ENCODE measurements around the gene ZBTB42. TPM values are rescaled to one million over a fixed set of nuclear protein-coding genes. Genes with fewer than 3 reads are reported as not detected.

The ZBTB42 gene
- total RNA-seq, 1 experiment from 2014 or later = 5.2 TPM

DNA sequence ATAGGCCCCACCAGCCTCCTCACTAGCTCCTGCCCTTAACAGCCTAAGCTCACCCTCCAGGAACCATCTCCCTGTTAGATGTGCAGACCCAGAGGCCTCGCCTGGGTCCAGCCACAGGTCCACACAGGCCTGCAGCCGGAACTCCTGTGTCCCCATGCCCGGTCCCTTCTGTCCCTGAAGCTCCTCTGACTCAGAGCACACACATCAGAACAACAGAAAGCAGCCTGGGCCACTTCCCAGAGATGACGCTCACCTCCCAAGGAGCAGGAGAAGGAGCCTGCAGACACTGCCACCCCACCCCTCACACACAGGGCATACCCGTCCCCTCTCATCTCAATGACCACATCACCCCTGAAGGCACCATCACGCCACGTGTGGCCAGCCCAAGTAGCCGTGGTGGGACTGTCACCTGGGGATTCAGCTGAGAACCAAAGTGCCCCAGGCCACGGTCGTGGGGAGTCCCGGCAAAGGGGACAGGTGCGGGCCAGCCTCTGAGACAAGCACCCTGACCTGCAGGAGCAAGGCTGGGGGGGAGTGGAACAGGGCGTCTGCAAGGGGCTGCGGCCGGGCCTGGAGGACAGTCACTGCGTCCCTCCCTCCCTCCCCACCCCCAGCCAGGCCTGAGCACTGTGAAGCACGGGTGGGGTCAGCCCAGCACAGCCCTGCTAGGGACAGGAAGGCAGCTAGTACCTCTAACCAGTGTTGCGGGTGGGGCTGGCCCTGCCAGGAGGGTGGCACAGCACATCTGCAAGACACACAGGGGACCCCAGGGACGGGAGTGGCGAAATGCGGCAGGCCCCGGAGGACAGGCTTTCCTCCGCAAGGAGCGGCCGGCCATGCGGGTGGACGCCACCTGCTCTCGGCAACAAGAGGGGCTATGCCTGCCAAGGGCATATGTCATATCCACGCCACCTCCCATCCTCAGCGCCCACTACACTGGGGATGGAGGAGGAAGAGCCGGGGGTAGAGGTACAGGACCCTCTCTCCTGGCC lies 10.9 kb upstream of the ZBTB42 start:
- no peak for DNase-seq (ENCODE audit: low read depth, low spot score)
- in situ Hi-C loops (cut with HindIII; ENCODE audit: low pct_unique_long_range_greater_than_20kb, low sequenced_read_pairs) = no loop called here

DNA sequence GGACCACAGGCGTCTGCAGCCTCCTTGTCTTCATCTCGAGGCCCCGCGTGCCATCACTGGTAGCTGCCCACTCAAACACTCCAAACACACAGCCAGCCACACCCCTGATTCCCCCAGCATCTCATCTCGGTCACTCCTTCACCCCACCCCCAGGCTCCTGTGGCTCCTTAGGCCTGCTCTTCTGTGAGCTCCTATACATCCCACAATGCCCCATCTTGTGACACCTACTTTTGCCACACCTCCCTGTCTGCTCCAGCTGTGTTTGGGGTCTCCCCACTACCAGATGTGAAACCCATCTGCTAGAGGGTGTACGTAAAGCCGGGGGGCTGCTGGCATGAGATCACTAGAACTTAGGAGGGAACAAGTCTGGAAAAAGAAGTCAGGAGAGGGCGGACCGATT lies 9.5 kb upstream of the ZBTB42 start:
- in situ Hi-C loops (cut with HindIII; ENCODE audit: low pct_unique_long_range_greater_than_20kb, low sequenced_read_pairs) = no loop called here
- no peak for DNase-seq (ENCODE audit: low read depth, low spot score)

DNA sequence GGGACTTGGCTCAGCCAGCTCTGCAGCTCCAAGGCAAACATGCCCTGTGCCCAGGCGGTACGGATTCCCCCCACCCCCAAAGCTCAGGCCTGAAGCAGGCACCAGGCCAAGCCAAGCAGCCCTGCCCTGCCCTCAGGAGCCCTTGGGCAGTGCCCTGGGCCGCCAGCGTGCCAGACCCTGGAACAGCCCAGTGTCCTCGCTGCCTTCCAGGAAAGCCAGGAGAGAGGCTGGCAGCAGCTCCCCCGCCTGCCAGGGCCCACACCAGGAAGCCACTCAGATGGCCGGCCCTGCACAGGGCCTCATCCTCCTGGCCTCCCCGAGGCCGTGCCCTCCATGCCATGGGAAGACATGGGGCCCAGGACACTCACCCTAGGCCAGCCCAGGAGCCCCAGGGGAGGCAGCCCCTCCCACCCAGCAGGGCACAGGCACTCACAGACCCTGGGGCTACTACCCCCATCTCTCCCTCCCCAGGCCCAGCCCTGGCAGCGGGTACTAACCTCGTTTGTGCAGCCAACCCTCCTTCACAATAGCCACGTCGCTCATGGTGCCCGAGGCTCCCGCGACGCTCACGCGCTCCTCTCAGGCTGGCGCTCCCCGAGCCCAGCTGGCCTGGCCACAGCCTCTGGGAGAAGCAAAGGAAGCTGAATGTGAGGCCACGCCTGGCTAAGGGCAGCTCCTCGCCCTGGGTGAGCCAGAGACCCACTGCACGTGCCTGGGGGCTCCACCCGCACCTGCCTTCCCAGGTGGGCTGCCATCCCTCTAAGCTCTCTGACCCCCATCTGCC lies 8.6 kb upstream of the ZBTB42 start:
- in situ Hi-C loops (cut with HindIII; ENCODE audit: low pct_unique_long_range_greater_than_20kb, low sequenced_read_pairs) = no loop called here
- no peak for DNase-seq (ENCODE audit: low read depth, low spot score)

DNA sequence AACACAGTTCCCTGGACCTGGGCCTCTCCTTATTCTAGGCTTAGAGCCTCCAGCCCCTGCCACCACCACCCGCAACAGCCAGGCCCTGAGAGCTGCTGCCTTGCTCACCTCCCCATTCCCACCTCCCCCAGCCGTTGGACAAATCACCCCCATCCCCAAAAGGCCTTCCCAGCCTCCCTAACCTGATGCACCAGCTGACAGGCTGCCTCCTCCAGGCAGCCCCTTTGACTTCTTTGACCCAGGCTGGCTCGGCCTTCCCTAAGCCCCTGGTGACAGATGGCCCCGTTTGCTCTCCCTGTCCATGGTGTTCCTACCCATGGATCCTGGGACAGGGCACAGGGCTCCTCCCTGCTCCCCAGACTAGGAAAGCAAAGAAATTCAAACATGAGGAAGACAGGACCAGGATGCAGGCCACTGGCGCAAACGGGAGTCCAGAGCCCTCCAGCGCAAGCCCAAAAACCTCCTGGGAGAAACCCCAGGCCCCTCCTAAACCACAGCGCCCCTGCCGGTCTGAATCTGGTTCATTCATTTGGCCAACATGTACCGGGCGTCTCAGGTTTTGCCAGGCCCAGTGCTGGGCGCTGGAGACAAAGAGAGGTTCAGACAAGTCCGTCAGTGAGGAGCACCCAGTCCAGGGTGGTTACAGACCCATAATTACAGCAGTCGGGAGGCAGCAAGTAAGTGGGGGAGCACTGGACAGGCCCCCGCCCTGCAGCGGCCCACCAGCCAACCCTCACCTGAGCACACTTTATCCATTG lies 7.8 kb upstream of the ZBTB42 start:
- in situ Hi-C loops (cut with HindIII; ENCODE audit: low pct_unique_long_range_greater_than_20kb, low sequenced_read_pairs) = no loop called here
- DNase-seq (ENCODE audit: low read depth, low spot score) = no peak

DNA sequence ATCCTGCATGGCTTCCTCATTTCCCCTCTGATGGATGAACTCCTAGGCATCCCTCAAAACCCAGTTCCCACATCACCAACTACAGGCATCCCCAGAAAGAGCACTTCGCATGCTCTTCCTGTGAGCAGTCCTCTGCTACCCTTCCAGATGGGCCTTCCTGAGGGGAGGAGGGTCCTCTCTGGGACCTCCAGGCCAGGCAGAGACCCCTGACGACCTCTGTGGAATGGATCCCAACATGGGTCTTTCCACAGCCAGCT lies 7.3 kb upstream of the ZBTB42 start:
- no peak for DNase-seq (ENCODE audit: low read depth, low spot score)
- in situ Hi-C loops (cut with HindIII; ENCODE audit: low pct_unique_long_range_greater_than_20kb, low sequenced_read_pairs) = no loop called here

DNA sequence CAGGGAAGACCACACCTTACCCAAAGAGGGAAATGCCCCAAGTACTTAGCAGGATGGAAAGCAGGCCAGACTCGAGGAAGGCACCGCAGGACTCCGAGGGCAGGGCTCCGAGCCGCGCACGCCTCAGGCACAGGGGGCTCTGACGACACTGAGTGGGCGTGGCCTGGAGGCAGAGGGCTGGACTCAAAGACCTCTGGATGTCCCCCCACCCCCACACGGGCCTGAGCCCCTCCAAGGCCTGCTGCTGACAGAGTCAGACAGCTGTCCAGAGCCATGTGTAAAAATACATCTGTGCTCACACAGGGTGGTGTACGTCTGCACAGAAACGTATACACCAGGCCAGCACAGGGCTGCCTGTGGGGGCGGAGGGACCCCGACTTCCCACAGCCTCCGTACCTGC lies 6.8 kb upstream of the ZBTB42 start:
- in situ Hi-C loops (cut with HindIII; ENCODE audit: low pct_unique_long_range_greater_than_20kb, low sequenced_read_pairs) = no loop called here
- peak; percentile 75 for DNase-seq (ENCODE audit: low read depth, low spot score)

DNA sequence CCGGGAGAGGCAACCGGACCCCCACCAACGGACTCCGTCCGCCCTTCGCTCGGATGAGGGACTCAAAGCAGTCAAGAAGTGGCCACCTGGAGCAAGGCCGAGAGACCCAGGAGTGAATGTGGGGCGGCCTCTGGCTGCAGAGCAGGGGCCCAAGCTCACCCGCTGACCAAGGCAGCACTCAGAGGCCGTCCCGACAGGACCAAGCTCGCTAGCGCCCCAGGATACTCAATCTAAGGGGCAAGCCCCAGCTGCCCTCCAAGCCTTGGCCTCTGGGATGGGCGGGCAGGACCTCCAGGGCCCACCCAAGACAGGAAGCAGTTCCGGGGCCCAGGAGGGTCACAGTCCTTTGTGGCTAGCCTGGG lies 6.3 kb upstream of the ZBTB42 start:
- in situ Hi-C loops (cut with HindIII; ENCODE audit: low pct_unique_long_range_greater_than_20kb, low sequenced_read_pairs) = no loop called here
- no peak for DNase-seq (ENCODE audit: low read depth, low spot score)

DNA sequence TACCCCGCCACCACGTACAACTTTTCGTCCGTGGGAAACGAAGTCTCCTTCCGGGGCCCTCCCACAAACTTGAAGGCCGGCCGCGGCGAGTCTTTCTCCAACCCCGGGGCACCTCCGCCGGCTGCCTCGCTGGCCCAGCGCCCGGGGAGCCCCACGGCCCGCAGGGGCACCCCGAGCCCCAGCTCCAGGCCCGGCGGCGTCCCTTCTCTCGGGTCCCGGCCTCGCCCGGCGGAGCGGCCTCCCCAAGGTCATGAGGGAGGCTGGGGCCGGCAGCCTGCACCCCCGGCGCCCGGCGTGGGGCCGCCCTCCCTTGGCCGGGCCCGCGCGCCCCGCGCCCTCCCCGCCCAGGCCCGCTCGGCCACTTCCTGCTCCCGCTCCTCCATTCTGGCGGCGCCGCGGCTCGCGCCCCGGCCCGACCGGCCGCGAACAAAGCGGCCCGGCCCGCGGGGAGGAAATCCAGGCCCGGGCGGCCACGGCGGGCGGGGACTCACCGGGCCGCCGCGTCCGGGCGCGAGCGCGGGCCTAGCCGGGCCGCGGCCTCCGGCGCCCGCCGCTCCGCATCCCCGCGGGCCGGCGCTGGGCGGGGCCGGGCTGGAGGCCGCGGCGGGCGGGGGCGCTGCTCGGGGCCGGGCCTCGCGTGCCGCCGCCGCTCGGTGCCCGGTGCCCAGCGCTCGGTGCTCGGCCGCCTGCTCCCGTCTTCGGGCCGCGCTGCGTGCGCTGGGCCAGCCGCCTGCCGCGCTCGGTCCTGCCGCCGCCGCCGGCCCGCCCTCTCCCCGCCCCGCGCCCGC lies 5.7 kb upstream of the ZBTB42 start, which contains the start of gene AKT1:
Gene AKT1, minus strand, starts transcription at position 756 of the 788 bp plus-strand sequence. CDS start 3,105 bp downstream, outside the sequence.
- in situ Hi-C loops (cut with HindIII; ENCODE audit: low pct_unique_long_range_greater_than_20kb, low sequenced_read_pairs) = no loop called here
- no peak for DNase-seq (ENCODE audit: low read depth, low spot score)

DNA sequence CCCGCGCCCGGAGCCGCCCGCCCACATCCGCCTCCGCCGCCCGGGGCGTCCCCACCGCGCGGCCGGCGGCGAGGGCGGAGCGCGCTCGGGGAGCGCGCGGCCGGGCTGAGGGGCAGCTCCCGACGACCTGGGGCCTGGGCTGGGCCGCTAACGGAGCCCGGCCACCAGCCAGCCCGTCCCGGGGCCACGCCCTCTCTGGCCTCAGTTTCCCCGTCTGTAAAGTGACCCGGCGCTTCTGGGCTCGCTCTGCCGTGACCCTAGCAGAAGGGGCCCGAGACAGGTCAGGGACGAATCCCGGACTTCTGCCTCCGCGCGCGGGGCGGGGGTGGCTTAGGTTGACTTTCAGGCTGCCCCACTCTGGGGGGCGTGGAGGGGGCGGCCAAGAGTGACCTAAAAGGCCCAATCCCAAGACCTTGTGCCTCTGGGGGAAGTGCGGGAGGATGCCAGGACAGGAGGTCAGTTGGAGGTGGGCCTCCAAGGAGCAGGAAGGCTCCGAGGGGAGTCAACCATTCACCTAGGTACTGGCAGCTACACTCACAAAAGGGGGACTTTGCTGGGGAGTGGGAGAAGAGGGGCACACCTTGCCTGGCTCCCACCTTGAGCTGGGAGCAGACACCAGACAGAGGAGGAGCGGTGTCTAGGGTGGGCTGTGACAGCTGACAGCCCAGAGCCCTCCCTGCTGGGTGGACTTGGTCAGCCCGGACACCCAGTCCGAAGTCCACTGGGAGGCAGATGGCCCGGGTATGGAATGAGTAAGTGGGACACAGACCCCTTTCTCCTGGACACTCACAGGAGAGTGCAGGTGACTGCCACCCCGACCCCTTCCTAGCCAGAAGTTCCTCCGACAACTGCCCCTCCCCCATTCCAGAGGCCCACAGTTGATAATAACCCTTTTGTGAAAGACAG lies 4.9 kb upstream of the ZBTB42 start:
- peak; percentile 44 for DNase-seq (ENCODE audit: low read depth, low spot score)
- in situ Hi-C loops (cut with HindIII; ENCODE audit: low pct_unique_long_range_greater_than_20kb, low sequenced_read_pairs) = no loop called here

DNA sequence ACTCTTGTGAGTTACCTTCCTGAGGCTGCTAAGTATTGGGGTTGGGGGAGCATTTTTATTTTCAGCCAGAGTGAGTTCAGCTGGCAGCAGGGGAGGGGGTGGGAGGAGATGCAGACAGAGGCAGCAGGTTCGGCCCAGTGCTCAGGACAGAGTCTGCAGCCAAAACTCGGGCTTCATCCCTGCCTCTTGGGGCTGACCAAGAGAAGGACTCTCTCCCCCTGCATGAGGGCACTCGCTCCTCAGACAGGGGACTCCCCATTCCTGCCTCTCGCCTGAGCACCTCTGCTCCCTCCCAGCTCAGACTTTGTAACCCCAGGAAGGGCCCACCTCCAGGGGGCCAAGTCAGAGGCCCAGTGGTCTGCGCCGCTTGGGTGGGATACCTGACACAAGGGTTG lies 4.2 kb upstream of the ZBTB42 start:
- in situ Hi-C loops (cut with HindIII; ENCODE audit: low pct_unique_long_range_greater_than_20kb, low sequenced_read_pairs) = no loop called here
- no peak for DNase-seq (ENCODE audit: low read depth, low spot score)

DNA sequence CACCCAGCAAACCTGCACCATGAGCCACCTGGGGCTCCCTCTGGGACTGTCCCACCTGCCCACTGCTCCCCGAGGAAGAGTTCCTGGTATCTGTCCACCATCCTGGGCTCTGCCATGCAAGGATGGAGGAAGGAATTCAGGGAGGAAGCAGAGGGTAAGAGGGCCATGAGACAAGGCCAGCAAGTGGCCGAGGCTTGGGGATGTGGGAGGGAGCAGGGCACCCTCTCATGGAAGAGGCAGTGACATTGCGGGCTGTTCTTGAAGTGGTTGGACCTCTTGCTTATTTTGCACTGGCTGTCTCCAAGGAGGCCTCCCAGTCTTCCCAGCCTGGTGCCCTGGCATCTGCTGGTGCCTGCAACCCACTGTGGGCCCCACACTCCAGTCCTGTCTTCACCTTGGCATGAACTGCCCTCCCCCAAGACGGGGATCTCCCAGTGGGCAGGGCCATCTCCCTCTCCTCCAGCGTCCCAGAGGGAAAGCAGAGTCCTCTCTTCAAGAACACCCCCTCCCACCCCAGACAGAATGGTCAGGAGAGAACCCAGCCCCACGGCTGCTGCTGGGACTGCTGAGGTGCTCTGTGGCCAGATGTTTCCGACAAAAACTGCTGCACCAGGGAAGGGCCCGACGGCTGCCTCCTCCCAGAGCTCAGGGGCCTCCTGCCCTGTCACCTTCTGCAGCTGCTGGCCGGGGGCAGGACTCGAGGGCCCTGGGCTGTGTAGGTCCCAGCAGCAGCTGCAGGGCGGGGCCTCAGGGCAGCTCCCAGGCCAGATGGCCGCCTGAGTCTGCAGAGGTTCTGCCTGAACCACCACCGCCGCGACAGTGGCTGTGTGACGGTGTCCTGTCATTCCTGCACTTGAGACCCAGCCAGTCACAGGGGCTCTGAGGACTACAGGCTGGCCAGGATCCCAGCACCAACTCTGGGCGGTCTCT lies 3.5 kb upstream of the ZBTB42 start:
- DNase-seq (ENCODE audit: low read depth, low spot score) = no peak

DNA sequence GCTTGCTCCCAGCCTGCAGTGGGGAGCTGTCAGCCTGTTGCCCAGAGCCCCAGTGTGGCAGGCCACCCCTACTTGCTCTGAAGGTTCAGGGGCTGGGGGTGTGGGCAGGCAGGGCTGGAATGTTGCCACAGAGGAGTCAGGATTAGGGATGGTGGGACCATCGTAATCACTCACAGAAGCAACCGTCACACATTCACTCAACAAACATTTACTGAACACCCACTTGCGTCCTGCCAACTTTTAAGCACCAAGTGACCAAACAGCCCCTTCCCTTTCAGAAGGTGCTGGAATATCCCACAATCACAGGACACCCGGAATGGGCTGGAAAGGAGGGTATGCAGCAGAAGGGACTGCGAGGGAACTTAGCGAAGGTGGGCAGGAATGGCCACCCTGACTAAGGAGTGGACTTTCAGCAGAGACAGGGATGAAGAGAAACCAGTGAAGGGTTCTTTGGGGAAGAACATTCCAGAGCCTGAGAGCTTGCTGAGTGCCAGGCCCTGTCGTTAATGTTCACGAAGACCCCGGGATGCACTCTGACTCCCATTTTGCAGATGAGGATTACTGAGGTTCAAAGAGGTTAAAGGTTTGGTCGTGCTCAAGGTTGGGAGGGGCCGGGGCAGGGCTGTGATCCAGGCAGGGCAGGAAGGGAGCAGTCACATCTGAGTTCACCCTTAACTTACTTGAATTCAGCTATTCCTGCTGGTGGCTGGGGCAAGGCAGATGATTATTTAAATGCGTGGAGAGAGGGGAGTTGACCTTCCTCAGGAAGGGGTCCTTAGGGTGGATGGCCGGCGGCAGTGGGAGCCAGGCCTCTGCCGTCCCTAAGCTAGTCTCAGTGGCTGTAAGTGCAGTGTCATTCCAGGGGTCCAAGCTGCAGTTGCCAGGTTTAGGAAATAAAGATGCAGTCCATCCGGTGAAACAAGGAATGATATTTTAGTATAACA lies 2.3 kb upstream of the ZBTB42 start:
- DNase-seq (ENCODE audit: low read depth, low spot score) = no peak
- in situ Hi-C loops (cut with HindIII; ENCODE audit: low pct_unique_long_range_greater_than_20kb, low sequenced_read_pairs) = no loop called here

More for the DNA sequence above, 3.5 kb upstream of the ZBTB42 start:
- in situ Hi-C loops (cut with HindIII; ENCODE audit: low pct_unique_long_range_greater_than_20kb, low sequenced_read_pairs) = no loop called here

DNA sequence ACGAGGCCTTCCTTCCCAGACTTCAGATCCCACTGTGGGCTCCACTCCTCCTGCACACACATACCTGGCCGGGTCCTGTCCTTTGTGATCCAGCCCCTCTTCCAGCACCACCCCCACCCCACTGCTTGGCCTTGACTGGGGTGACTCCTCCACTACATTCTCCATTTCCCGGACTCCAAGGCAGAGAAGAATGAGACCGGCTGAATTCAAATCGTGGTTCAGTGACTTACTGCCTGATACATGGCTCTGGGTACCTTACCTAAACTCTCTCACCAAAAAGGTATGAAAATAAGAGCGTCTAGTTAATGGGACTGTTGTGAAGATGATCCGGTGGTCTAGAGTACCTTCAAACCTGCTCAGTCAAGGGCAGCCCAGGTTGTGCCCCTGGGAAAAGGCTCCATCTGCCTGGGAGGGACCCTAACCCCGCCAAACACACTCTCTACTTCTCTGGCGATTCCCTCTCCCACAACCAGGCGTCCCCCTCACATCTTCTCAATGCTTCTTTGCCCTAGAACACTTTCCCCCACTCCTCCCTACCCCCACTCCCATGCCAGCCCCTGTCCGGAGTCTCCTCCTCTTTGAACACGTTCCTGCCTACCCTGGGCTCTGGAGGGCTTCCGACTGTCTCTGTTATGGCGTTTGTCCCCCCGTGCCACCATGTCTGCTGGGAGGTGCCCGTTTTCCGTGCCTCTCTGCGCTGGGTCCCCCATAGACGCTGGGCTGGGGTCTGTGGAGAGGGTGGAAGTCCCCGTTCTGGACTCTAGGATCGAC lies 1.5 kb upstream of the ZBTB42 start:
- no peak for DNase-seq (ENCODE audit: low read depth, low spot score)
- in situ Hi-C loops (cut with HindIII; ENCODE audit: low pct_unique_long_range_greater_than_20kb, low sequenced_read_pairs) = no loop called here
